Activated B cell treated with CpG ODN at 0.5 μM for 24 hours (primary cell): Measurements from ENCODE around the gene OR6Q1. TPM values are rescaled to one million over a fixed set of nuclear protein-coding genes. Genes with fewer than 3 reads are reported as not detected.
"Not testable (repeated sequence)": the region's sequence is repeated elsewhere in the genome, so short reads cannot be mapped to it uniquely, and the experiment has no call there.

ENCODE experiments used
- ATAC-seq: fragments of 200-7000 bp; cut with Tn5 transposase; one replicate; pipeline ENCODE4 v1.10.0; 2021; ENCODE audit warnings: low read depth, mild to moderate bottlenecking, moderate library complexity
- CTCF ChIA-PET: fragments of 350-600 bp; sonication (Branson Sonifier 250); formaldehyde crosslinking; loops from one replicate; lab custom pipeline; 2021; ENCODE audit warnings: antibody characterized with exemption; lab: Charles Lee
- POLR2A ChIA-PET: fragments of 350-600 bp; sonication (Branson Sonifier 250); formaldehyde crosslinking; loops from one replicate; lab custom pipeline; 2021; ENCODE audit warnings: antibody characterized with exemption; lab: Charles Lee
- DNase-seq: peaks from one replicate; pipeline ENCODE4 v3.0.0; 2022
- H3K27ac Mint-ChIP-seq: one replicate; pipeline ENCODE4 v1.8.0; 2020; ENCODE audit warnings: mixed read lengths
- H3K27me3 Mint-ChIP-seq: one replicate; pipeline ENCODE4 v1.8.0; 2021; ENCODE audit warnings: mixed read lengths
- H3K36me3 Mint-ChIP-seq: one replicate; pipeline ENCODE4 v1.8.0; 2021; ENCODE audit warnings: low read depth, mixed read lengths
- H3K4me1 Mint-ChIP-seq: one replicate; pipeline ENCODE4 v1.8.0; 2021; ENCODE audit warnings: mixed read lengths
- H3K4me3 Mint-ChIP-seq: one replicate; pipeline ENCODE4 v1.8.0; 2020; ENCODE audit warnings: mild to moderate bottlenecking, mixed read lengths
- H3K9me3 Mint-ChIP-seq: one replicate; pipeline ENCODE4 v1.8.0; 2020; ENCODE audit warnings: mixed read lengths
- intact Hi-C: fragments of 100-400 bp; cut with micrococcal nuclease; formaldehyde crosslinking; loops from one replicate; pipeline ENCODE4 v1.15.1; 2024
- total RNA-seq: library from RNA; stranded (reverse); gene quantifications from 2 replicates; pipeline ENCODE4 v1.2.3, GENCODE V29; 2022
- TF ChIP-seq, protein P1 (sequence below): fragments of 200-600 bp; IDR thresholded peaks from one replicate; pipeline ENCODE4 v1.8.0; 2022; ENCODE audit warnings: antibody characterized with exemption, mild to moderate bottlenecking

The OR6Q1 gene, protein sequence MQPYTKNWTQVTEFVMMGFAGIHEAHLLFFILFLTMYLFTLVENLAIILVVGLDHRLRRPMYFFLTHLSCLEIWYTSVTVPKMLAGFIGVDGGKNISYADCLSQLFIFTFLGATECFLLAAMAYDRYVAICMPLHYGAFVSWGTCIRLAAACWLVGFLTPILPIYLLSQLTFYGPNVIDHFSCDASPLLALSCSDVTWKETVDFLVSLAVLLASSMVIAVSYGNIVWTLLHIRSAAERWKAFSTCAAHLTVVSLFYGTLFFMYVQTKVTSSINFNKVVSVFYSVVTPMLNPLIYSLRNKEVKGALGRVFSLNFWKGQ
- not detected in 2 replicates for total RNA-seq

DNA sequence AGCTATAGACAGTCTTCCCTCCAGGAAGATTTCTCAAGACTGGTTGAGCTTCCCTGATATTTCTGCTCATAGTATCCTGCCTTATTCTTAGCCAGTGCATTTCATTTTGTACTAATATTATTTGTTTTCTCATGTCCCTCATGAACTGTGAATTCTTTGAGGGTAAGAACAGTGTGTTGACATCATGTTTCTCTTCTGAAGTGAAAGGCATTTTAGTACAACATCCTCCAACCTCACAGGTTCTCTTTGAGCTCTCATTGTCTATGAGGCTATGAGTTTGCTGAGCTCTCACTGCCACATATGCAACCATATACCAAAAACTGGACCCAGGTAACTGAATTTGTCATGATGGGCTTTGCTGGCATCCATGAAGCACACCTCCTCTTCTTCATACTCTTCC, at the start of gene OR6Q1:
OR6Q1 (plus strand) TSS at position 301 of the 400 bp plus-strand sequence; CDS start at position 301, 0 bp downstream.
- no peak for DNase-seq
- H3K36me3 Mint-ChIP-seq, result no peaks in the 10 kb centered on the region
- POLR2A ChIA-PET, result no interaction called here
- peaks cover 2% of the 10 kb centered on the region for H3K9me3 Mint-ChIP-seq
- intact Hi-C loops, result no loop called here
- TF ChIP-seq, protein P1, sequence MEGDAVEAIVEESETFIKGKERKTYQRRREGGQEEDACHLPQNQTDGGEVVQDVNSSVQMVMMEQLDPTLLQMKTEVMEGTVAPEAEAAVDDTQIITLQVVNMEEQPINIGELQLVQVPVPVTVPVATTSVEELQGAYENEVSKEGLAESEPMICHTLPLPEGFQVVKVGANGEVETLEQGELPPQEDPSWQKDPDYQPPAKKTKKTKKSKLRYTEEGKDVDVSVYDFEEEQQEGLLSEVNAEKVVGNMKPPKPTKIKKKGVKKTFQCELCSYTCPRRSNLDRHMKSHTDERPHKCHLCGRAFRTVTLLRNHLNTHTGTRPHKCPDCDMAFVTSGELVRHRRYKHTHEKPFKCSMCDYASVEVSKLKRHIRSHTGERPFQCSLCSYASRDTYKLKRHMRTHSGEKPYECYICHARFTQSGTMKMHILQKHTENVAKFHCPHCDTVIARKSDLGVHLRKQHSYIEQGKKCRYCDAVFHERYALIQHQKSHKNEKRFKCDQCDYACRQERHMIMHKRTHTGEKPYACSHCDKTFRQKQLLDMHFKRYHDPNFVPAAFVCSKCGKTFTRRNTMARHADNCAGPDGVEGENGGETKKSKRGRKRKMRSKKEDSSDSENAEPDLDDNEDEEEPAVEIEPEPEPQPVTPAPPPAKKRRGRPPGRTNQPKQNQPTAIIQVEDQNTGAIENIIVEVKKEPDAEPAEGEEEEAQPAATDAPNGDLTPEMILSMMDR, result no peak
- no peaks in the 10 kb centered on the region for H3K4me1 Mint-ChIP-seq
- no peak within 1 kb of the TSS for H3K4me3 Mint-ChIP-seq
- no peak for ATAC-seq
- CTCF ChIA-PET, result no interaction called here
- no peak within 1 kb of the TSS for H3K27ac Mint-ChIP-seq
- H3K27me3 Mint-ChIP-seq, result no peaks in the 10 kb centered on the region

DNA sequence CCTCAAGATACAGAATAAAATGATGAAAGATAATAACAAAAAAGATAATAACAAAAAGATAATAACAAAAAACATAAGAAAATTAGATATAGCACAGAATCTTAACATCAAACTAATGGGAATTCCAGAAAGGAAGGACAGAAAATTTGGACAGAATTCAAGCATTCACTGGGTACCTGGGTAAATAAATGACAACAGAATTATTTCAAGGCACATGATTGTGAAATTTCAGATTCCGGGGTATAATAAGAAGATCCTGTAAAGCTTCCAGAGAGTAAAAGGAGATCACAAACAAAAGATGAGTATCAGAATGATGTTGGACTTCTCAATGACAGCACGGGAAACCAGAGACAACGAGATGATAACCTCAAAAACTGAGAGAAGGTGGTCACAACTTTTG, 49.2 kb upstream of the OR6Q1 start:
- H3K4me1 Mint-ChIP-seq, result no peaks in the 10 kb centered on the region
- intact Hi-C loops, result no loop called here
- CTCF ChIA-PET, result no interaction called here
- H3K36me3 Mint-ChIP-seq, result no peaks in the 10 kb centered on the region
- DNase-seq (no peak), ATAC-seq (no peak)
- H3K27ac Mint-ChIP-seq, result no peak overlapping the region
- no peak overlapping the region for H3K4me3 Mint-ChIP-seq
- no peaks in the 10 kb centered on the region for H3K9me3 Mint-ChIP-seq
- POLR2A ChIA-PET, result no interaction called here
- TF ChIP-seq, protein P1, result no peak
- peaks cover 5% of the 10 kb centered on the region for H3K27me3 Mint-ChIP-seq

DNA sequence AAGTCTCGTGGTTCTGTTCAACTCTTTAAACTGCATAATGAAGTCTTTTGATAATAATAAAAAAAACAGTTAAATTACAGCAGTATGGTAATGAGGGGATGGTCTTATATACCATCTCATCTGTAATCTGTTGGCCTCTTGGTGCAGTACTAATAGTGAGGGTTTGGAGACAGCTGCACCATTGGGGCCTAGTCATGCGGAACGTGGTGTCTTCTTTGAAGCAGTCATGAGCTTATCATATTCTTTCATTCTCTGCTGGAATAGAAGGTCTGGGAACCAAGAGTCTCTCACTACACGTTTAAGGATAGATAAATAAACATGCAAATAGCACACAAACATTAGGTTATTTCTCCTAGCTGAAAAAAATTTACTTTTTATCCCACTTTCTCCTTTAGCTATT, 48.0 kb upstream of the OR6Q1 start:
- Mint-ChIP-seq H3K4me3 (no peak overlapping the region), H3K27me3 (peaks cover 5% of the 10 kb centered on the region), H3K4me1 (no peaks in the 10 kb centered on the region), H3K27ac (no peak overlapping the region), H3K36me3 (no peaks in the 10 kb centered on the region), H3K9me3 (peaks cover 3% of the 10 kb centered on the region)
- CTCF ChIA-PET, result no interaction called here
- no peak for ATAC-seq
- POLR2A ChIA-PET, result no interaction called here
- no peak for DNase-seq
- intact Hi-C loops, result no loop called here
- TF ChIP-seq, protein P1, result no peak

GRCh38 chr11:57983191-57983590, 47.6 kb upstream of the OR6Q1 start:
- ChIA-PET CTCF (no interaction called here), POLR2A (no interaction called here)
- Mint-ChIP-seq H3K36me3 (no peaks in the 10 kb centered on the region), H3K4me3 (no peak overlapping the region), H3K27ac (no peak overlapping the region), H3K4me1 (no peaks in the 10 kb centered on the region), H3K27me3 (peaks cover 2% of the 10 kb centered on the region), H3K9me3 (peaks cover 6% of the 10 kb centered on the region)
- TF ChIP-seq, protein P1, result no peak
- intact Hi-C loops, result no loop called here
- no peak for DNase-seq
- no peak for ATAC-seq

- H3K36me3 Mint-ChIP-seq, H3K9me3 Mint-ChIP-seq, H3K4me1 Mint-ChIP-seq, H3K4me3 Mint-ChIP-seq, CTCF ChIA-PET, intact Hi-C loops, DNase-seq, POLR2A ChIA-PET, ATAC-seq, H3K27ac Mint-ChIP-seq: not testable (repeated sequence)
- H3K27me3 Mint-ChIP-seq, result peaks cover 16% of the 10 kb centered on the region
These were observed 31.2 kb upstream of the OR6Q1 start for GRCh38 chr11:57999523-57999922.

- H3K36me3 Mint-ChIP-seq, CTCF ChIA-PET, intact Hi-C loops, H3K9me3 Mint-ChIP-seq, DNase-seq, H3K4me3 Mint-ChIP-seq, H3K27ac Mint-ChIP-seq, ATAC-seq, H3K4me1 Mint-ChIP-seq, POLR2A ChIA-PET: not testable (repeated sequence)
- H3K27me3 Mint-ChIP-seq, result peaks cover 16% of the 10 kb centered on the region
These were observed 30.7 kb upstream of the OR6Q1 start for GRCh38 chr11:58000021-58000420.
